Bronchial epithelial cell (primary cell): ENCODE results near the gene AQP10. TPM values are rescaled to one million over a fixed set of nuclear protein-coding genes. Genes with fewer than 3 reads are reported as not detected.
"Not testable (repeated sequence)": the region's sequence is repeated elsewhere in the genome, so short reads cannot be mapped to it uniquely, and the experiment has no call there.

Source experiments
- DNase-seq: peaks from one replicate; pipeline ENCODE4 v3.0.0-alpha.2; 2010; ENCODE audit warnings: low read depth
- FAIRE-seq: peaks from 2 replicates; lab custom pipeline; 2011; peaks lifted over from hg19 to GRCh38; lab: Jason Lieb, UNC
- H3K27me3 ChIP-seq: 2 replicates; pipeline ENCODE4 v1.5.1; 2011; ENCODE audit warnings: low read length; ENCODE audit not compliant: control insufficient read depth, insufficient read depth
- H3K36me3 ChIP-seq: 2 replicates; pipeline ENCODE4 v1.5.1; 2011; ENCODE audit warnings: low read length; ENCODE audit not compliant: control insufficient read depth, insufficient read depth
- H3K4me3 ChIP-seq: 2 replicates; pipeline ENCODE4 v1.5.1; 2011; ENCODE audit warnings: mild to moderate bottlenecking, low read depth, low read length, control low read depth
- CTCF ChIP-seq: IDR thresholded peaks from 2 replicates; pipeline ENCODE4 v1.5.1; 2011; ENCODE audit warnings: mild to moderate bottlenecking, moderate library complexity, low read length, control low read depth, inconsistent platforms; ENCODE audit not compliant: insufficient read depth, severe bottlenecking
- total RNA-seq: library from RNA; depleted of rRNA; stranded (reverse); fragments of >200 nt; gene quantifications from 2 replicates; pipeline ENCODE4 v1.2.1, GENCODE V29; 2014

AQP10 gene
- total RNA-seq, 1 donor from 2014 or later = not detected

- DNase-seq = no peak
- peaks cover 2% of the 10 kb centered on the region for H3K36me3 ChIP-seq
- no peak for FAIRE-seq
- no peak for TF ChIP-seq CTCF
- no peaks in the 10 kb centered on the region for H3K27me3 ChIP-seq
- no peak overlapping the region for H3K4me3 ChIP-seq
Observed at GRCh38 chr1:154353966-154354365, 33.1 kb downstream of the AQP10 start.

DNA sequence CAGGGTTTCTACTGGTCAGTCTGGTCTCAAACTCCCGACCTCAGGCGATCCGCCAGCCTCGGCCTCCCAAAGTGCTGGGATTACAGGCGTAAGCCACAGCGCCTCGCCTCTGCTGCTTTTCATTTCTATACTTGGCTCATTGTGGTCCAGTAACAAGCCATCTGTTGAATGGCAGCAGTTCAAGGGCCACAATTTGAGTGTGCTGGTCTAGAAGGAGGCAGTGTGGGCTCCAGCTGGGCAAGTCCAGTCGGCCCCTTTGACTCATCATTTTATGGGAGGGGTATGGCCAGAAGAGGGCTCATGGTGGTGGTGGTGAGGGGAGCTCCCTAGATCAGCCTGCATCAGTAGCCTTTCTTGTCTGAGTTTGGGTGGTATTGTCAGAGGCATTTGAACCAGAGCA is 37.6 kb downstream of the AQP10 start:
- DNase-seq (no peak), FAIRE-seq (no peak)
- no peak for TF ChIP-seq CTCF

DNA sequence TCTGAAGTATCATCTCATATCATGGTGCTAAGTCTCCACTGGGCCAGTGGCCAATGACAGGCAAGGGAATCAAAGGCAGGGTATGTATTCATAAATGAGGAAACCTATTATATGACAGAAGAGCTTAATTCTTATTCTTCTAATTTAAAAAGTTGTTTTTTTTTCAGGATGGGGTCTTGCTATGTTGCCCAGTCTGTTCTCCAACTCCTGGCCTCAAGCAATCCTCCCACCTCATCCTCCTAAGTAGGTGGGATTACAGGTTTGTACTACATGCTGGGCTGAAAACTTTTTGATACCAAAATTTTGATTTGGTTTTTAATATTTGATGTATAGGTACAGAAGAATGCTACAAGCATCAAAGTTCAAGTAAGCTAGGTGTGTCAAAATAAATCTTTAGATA is 39.4 kb downstream of the AQP10 start:
- Histone ChIP-seq H3K27me3 (no peaks in the 10 kb centered on the region), H3K4me3 (no peak overlapping the region), H3K36me3 (no peaks in the 10 kb centered on the region)
- no peak for TF ChIP-seq CTCF
- DNase-seq (no peak), FAIRE-seq (no peak)

More for the DNA sequence above, 37.6 kb downstream of the AQP10 start:
- H3K36me3 ChIP-seq = no peaks in the 10 kb centered on the region
- H3K27me3 ChIP-seq = no peaks in the 10 kb centered on the region
- H3K4me3 ChIP-seq = no peak overlapping the region

DNA sequence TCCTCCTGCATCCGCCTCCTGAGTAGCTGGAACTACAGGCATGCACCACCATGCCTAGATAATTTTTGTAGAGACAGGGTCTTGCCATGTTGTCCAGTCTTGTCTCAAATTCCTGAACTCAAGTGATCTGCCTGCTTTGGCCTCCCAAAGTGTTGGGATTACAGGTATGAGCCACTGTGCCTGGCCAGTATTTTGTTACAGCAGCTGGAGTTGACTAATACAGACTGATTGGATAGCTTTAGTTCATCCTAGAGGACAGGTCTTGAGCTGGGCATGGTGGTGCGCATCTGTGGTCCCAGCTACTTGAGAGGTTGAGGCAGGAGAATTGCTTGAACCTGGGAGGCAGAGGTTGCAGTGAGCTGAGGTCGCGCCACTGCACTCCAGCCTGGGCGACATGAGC is 40.0 kb downstream of the AQP10 start:
- H3K36me3 ChIP-seq, H3K4me3 ChIP-seq, DNase-seq, H3K27me3 ChIP-seq, FAIRE-seq: not testable (repeated sequence)

DNA sequence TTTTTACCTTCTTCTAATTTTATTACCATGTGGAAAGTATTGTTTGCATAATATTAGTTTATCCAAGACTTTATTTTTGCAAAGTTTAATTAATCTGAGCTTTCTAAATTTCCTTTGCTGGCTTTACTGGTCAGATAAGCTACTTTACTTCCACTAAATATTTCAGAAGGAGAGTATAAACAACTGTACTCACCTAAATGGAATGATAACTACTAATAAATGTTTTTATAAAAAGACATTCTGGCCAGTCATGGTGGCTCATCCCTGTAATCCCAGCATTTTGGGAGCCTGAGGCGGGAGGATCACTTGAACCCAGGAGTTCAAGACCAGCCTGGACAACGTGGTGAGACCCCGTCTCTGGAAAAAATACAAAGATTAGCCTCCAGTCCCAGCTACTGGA is 40.5 kb downstream of the AQP10 start:
- DNase-seq (no peak), FAIRE-seq (no peak)
- H3K36me3 ChIP-seq = no peaks in the 10 kb centered on the region
- no peak for TF ChIP-seq CTCF
- no peaks in the 10 kb centered on the region for H3K27me3 ChIP-seq
- H3K4me3 ChIP-seq = no peak overlapping the region

GRCh38 chr1:154371436-154371835 is 50.5 kb downstream of the AQP10 start:
- FAIRE-seq (no peak), DNase-seq (no peak)
- no peak for TF ChIP-seq CTCF
- Histone ChIP-seq H3K4me3 (no peak overlapping the region), H3K36me3 (no peaks in the 10 kb centered on the region), H3K27me3 (no peaks in the 10 kb centered on the region)

DNA sequence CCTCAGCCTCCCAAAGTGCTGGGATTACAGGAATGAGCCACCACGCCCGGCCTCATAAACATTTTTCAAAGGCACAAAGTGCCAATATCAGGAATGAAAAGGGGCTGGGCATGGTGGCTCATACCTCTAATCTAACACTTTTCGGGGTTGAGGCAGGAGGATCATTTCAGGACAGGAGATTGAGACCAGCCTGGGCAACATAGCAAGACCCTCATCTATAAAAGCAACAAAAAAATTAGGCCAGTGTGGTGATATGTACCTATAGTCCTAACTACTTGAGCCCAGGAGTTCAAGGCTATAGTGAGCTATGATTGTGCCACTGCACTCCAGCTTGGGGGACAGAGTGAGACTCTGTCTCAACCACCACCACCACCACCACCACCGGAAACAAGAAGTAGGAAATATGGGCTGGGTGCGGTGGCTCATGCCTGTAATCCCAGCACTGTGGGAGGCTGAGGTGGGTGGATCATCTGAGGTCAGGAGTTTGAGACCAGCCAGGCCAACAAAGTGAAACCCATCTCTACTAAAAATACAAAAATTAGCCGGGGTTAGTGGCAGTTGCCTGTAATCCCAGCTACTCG is 53.0 kb downstream of the AQP10 start:
- not testable (repeated sequence) for DNase-seq, H3K27me3 ChIP-seq, FAIRE-seq, H3K36me3 ChIP-seq, H3K4me3 ChIP-seq

Other genes starting within 250 kb of the AQP10 start
- under 0.01 and 0.13 TPM in 2 replicates for gene NUP210L, start 166.0 kb upstream of the AQP10 start, total RNA-seq
- 279 and 321 TPM in 2 replicates for gene TPM3, start 129.0 kb upstream of the AQP10 start, total RNA-seq
- not detected in 2 replicates for gene CFAP141, start 114.8 kb upstream of the AQP10 start, total RNA-seq
- gene UBAP2L, start 100.1 kb upstream of the AQP10 start, total RNA-seq = 20.8 and 33.9 TPM in 2 replicates
- gene HAX1, start 48.5 kb upstream of the AQP10 start, total RNA-seq = 143 and 183 TPM in 2 replicates
- 15.5 and 26.8 TPM in 2 replicates for gene ATP8B2, start 4.4 kb downstream of the AQP10 start, total RNA-seq
- 47.9 and 70.0 TPM in 2 replicates for gene IL6R, start 84.2 kb downstream of the AQP10 start, total RNA-seq
- under 0.01 TPM in 1 of 2 replicates, not detected in the other for gene TDRD10, start 181.1 kb downstream of the AQP10 start, total RNA-seq
- under 0.01 TPM in 1 of 2 replicates, not detected in the other for gene SHE, start 181.3 kb downstream of the AQP10 start, total RNA-seq
- gene UBE2Q1, start 237.6 kb downstream of the AQP10 start, total RNA-seq = 20.3 and 23.3 TPM in 2 replicates
- not detected in 2 replicates for gene CHRNB2, start 246.7 kb downstream of the AQP10 start, total RNA-seq